ENCODE results near the gene GSC2. TPM values are rescaled to one million over a fixed set of nuclear protein-coding genes. Genes with fewer than 3 reads are reported as not detected.

Gene GSC2
- total RNA-seq, 6 experiments from 2014 or later: not detected

DNA sequence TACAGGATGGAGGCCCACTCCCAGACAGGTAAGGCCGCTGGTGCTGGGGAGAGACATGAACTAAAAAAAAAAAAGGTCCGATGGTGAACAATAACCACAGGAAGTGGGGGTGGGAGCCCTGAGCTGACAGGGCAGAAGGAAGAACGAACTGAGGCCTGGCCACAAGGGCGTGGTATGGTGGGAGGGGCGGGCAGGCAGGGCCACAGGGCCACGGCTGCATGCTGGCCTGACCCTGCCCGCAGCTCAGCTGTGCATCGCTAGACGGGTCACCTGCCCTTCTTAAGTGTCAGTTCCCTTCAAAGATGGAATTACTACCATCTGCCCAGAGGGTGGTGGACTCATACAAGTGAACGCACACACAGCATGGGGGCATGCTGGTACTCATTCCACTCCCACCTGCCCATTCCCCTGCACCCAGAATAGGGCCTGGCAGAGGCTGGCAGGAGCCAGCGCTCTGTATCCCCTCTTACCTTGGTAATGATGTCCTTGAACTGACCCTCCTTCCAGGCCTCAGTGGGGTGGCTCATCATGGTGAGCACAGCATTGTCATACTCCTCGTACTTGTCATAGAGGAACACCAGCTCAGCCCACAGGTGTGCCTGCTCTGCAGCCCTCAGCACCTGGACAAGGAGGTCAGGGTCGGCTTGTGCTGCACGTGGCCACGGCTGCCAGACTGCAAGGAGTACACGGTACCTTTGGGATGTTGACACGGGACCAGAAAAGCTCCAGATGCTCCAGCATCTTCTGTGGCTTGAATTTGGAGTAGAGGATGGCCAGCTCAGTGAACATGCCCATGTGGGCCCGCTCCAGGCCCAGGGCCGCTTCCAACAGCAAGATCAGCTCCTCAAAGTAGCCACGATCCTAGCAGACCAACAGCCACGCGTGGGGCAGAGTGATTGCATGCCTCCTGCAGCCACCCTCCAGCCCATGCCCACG lies 46.0 kb upstream of the GSC2 start:
- WGBS (ENCODE audit: insufficient coverage, low coverage, low lambda C conversion rate, missing lambda C conversion rate): 64% methylated on average over 4 of the region's 23 CpGs
- ATAC-seq (peak in 1 of 4 donors; percentile 18), DNase-seq (no peak)
- Histone ChIP-seq H3K27ac (no peak overlapping the region), H3K27me3 (no peaks in the 10 kb centered on the region), H3K9me3 (no peaks in the 10 kb centered on the region), H3K4me3 (no peak overlapping the region), H3K4me1 (no peaks in the 10 kb centered on the region), H3K36me3 (no peaks in the 10 kb centered on the region)
- intact Hi-C loops (cut with DNase I): no loop called here
- TF ChIP-seq, protein P1, sequence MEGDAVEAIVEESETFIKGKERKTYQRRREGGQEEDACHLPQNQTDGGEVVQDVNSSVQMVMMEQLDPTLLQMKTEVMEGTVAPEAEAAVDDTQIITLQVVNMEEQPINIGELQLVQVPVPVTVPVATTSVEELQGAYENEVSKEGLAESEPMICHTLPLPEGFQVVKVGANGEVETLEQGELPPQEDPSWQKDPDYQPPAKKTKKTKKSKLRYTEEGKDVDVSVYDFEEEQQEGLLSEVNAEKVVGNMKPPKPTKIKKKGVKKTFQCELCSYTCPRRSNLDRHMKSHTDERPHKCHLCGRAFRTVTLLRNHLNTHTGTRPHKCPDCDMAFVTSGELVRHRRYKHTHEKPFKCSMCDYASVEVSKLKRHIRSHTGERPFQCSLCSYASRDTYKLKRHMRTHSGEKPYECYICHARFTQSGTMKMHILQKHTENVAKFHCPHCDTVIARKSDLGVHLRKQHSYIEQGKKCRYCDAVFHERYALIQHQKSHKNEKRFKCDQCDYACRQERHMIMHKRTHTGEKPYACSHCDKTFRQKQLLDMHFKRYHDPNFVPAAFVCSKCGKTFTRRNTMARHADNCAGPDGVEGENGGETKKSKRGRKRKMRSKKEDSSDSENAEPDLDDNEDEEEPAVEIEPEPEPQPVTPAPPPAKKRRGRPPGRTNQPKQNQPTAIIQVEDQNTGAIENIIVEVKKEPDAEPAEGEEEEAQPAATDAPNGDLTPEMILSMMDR (IDR thresholded peaks at IDR 0.05): no peak
- no peak for TF ChIP-seq POLR2A (IDR thresholded peaks at IDR 0.05)

DNA sequence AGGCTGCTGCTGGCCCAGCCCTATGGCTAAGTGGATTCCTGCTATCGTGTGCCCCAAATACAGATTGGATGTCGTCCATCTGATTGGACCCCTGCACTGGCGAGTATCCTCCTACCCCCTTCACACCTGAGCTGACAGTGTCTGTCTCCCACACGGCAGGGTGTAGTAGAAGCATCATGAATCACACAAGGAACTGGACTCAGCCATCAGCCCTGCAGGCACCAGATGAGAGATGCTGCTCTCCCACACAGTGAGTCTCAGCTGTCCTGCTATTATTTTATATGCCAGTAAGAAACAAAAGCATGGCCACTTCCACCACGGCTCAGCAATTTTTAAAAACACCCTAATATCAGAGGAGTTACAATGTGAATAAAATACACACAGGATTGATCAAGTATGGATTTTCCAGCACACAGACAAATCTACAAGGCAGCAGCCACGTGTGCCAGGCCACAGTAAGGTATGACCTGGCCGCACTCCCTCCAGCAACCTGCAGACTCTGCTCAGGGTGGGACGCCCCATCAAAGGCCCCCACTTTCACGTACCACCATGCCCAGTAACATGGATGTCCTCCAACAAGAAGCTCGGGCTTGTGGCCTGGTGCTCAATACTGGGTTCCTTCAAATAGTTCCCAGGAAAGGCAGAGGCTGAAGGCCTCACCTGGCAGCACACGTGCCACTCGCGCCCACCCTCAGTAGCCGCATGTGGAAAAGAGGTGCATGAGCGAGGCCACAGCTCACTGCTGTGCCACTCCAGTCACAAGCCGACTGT lies 44.9 kb upstream of the GSC2 start:
- H3K27ac ChIP-seq: no peak overlapping the region
- intact Hi-C loops (cut with DNase I): no loop called here
- H3K4me3 ChIP-seq: no peak overlapping the region
- 85% methylated on average over 10 of the region's 16 CpGs for WGBS (ENCODE audit: insufficient coverage, low coverage, low lambda C conversion rate, missing lambda C conversion rate)
- no peak for ATAC-seq
- H3K27me3 ChIP-seq: no peaks in the 10 kb centered on the region
- DNase-seq: no peak
- TF ChIP-seq POLR2A (IDR thresholded peaks at IDR 0.05): no peak
- TF ChIP-seq, protein P1 (IDR thresholded peaks at IDR 0.05): no peak
- H3K4me1 ChIP-seq: no peaks in the 10 kb centered on the region
- no peaks in the 10 kb centered on the region for H3K36me3 ChIP-seq
- no peaks in the 10 kb centered on the region for H3K9me3 ChIP-seq

DNA sequence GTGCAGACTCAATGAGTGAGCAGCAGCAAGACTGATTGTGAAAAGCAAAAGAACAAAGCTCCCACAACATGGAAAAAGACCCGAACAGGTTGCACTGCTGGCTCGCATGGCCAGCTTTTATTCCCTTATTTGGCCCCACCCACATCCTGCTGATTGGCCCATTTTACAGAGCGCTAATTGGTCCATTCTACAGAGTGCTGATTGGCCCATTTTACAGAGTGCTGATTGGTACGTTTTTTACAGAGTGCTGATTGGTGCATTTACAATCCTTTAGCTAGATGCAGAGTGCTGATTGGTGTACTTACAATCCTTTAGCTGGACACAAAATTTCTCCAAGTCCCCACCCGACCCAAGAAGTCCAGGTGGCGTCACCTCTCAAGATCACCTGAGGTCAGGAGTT lies 43.8 kb upstream of the GSC2 start:
- DNase-seq (no peak), ATAC-seq (no peak)
- TF ChIP-seq, protein P1 (IDR thresholded peaks at IDR 0.05): no peak
- intact Hi-C loops (cut with DNase I): no loop called here
- H3K27me3 ChIP-seq: no peaks in the 10 kb centered on the region
- H3K9me3 ChIP-seq: no peaks in the 10 kb centered on the region
- whole genome bisulfite sequencing (ENCODE audit: insufficient coverage, low coverage, low lambda C conversion rate, missing lambda C conversion rate): 92% methylated on average over 6 of the region's 6 CpGs
- H3K36me3 ChIP-seq: no peaks in the 10 kb centered on the region
- no peaks in the 10 kb centered on the region for H3K4me1 ChIP-seq
- no peak overlapping the region for H3K4me3 ChIP-seq
- no peak overlapping the region for H3K27ac ChIP-seq

DNA sequence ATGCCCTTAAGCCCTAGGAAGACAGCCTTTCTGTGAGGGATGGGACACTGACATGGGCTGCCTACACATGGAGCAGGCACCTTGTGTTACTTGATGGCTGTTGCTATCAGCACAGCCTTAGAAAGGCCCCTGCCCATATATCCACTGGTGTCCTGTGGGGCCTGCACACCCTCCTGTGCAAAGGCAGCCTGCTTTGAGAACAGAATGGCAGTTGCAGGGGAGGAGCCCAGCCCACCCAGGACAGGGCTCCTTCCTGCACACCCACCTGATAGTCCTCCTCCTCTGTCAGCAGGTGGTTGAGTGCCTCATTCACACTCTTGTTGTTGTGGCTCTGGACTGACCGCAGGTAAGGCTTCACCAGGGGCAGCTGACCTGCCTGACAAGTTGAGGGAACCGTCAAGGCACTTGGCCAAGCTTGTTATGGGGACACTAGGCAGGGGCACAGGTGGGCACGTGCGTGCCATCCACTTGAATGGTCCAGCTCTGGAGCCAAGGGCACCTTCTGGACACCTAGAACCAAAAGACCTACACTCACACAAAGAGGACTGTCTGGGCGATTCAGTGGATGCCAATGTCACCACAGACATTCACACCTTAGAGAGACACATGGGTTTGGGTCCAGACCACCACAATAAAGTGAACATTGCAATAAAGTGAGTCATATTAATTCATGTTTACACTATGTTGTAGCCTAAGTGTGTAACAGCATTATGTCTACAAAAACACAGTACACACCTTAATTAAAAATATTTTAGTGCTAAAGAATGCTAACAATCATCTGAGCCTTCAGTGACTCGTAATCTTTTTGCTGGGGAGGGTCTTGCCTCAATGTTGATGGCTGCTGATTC lies 37.8 kb upstream of the GSC2 start:
- intact Hi-C loops (cut with DNase I): no loop called here
- Histone ChIP-seq H3K9me3 (no peaks in the 10 kb centered on the region), H3K36me3 (no peaks in the 10 kb centered on the region), H3K27me3 (no peaks in the 10 kb centered on the region), H3K4me3 (no peak overlapping the region), H3K27ac (no peak overlapping the region), H3K4me1 (no peaks in the 10 kb centered on the region)
- ATAC-seq: no peak
- WGBS (ENCODE audit: insufficient coverage, low coverage, low lambda C conversion rate, missing lambda C conversion rate): 100% methylated on average over 1 of the region's 6 CpGs
- no peak for DNase-seq
- TF ChIP-seq POLR2A (IDR thresholded peaks at IDR 0.05): no peak
- TF ChIP-seq, protein P1 (IDR thresholded peaks at IDR 0.05): no peak

Measured in right lobe of liver (tissue), 6 donors.